A549 (cell line): ENCODE measurements around the gene TPPP2. TPM values are rescaled to one million over a fixed set of nuclear protein-coding genes. Genes with fewer than 3 reads are reported as not detected.
"Not testable (repeated sequence)": the region's sequence is repeated elsewhere in the genome, so short reads cannot be mapped to it uniquely, and the experiment has no call there.

Source experiments
- ATAC-seq, 2 experiments: fragments of 200-7000 bp in 1 of 2; fragments of >200 bp in 1 of 2; cut with Nextera tagmentation in 1 of 2; cut with Tn5 transposase in 1 of 2; 3 replicates each; pipeline versions ENCODE4 v1.8.0 to v1.9.1; 2018 to 2020; ENCODE audit warnings: mild to moderate bottlenecking in 1 of 2, moderate library complexity in 1 of 2
- CTCF ChIA-PET: fragments of 300-600 bp; sonication (Branson Sonifier 250); formaldehyde crosslinking; extraction: SDS; loops from one replicate; lab custom pipeline; 2021; ENCODE audit warnings: antibody characterized with exemption, inconsistent platforms; lab: Yijun Ruan, JAX
- POLR2A ChIA-PET: fragments of 350-600 bp; formaldehyde crosslinking; extraction: SDS; loops from one replicate; lab custom pipeline; 2021; ENCODE audit warnings: antibody characterized with exemption, inconsistent platforms; lab: Yijun Ruan, JAX
- DNase-seq, 2 experiments: peaks; one replicate each; pipeline versions ENCODE4 v3.0.0 to v3.0.0-alpha.2; 2011 to 2016; ENCODE audit warnings: low read depth in 1 of 2, low spot score in 1 of 2
- FAIRE-seq: peaks from 2 replicates; lab custom pipeline; 2011; peaks lifted over from hg19 to GRCh38; lab: Jason Lieb, UNC
- H3K27ac ChIP-seq, 2 experiments: fragments of >200 bp; sonication (Bioruptor Twin); formaldehyde crosslinking; 3 replicates each; pipeline ENCODE4 v1.5.1; 2016 to 2017
- H3K4me1 ChIP-seq: fragments of >200 bp; sonication (Bioruptor Twin); formaldehyde crosslinking; 3 replicates; pipeline ENCODE4 v1.6.1; 2016
- H3K4me2 ChIP-seq: fragments of >200 bp; sonication (Bioruptor Twin); formaldehyde crosslinking; 3 replicates; pipeline ENCODE4 v1.6.1; 2016
- H3K4me3 ChIP-seq: fragments of >200 bp; sonication (Bioruptor Twin); formaldehyde crosslinking; 3 replicates; pipeline ENCODE4 v1.5.1; 2016
- H3K9me3 ChIP-seq: fragments of >200 bp; sonication (Bioruptor Twin); formaldehyde crosslinking; 3 replicates; pipeline ENCODE4 v1.6.1; 2016
- CBX2 ChIP-seq: fragments of 200-600 bp; sonication (generic); IDR thresholded peaks from 2 replicates; pipeline ENCODE4 v1.6.1; 2016; ENCODE audit warnings: low read depth, mild to moderate bottlenecking, borderline replicate concordance
- CEBPB ChIP-seq, 2 experiments: fragments of >200 bp in 1 of 2; sonication (Bioruptor Twin) in 1 of 2; formaldehyde crosslinking in 1 of 2; IDR thresholded peaks; 2 replicates each; pipeline ENCODE4 v1.6.1; 2012 to 2016
- EHF ChIP-seq: fragments of 250-450 bp; sonication (Bioruptor Pico); IDR thresholded peaks from 2 replicates; pipeline ENCODE4 v1.5.0; 2020; ENCODE audit warnings: mild to moderate bottlenecking
- ELK1 ChIP-seq: fragments of 150-350 bp; IDR thresholded peaks from 2 replicates; pipeline ENCODE4 v1.6.1; 2014; ENCODE audit warnings: low read depth, mild to moderate bottlenecking, low read length
- EP300 ChIP-seq, 2 experiments: fragments of >200 bp; sonication (Bioruptor Twin); formaldehyde crosslinking; IDR thresholded peaks; 2 replicates in 1 of 2; 3 replicates in 1 of 2; pipeline ENCODE4 v1.6.1; 2016 to 2017
- ESRRA ChIP-seq: fragments of 150-350 bp; IDR thresholded peaks from 2 replicates; pipeline ENCODE4 v1.6.1; 2014; ENCODE audit warnings: mild to moderate bottlenecking, low read length, borderline replicate concordance
- FOSB ChIP-seq: fragments of 250-450 bp; sonication (Bioruptor Pico); IDR thresholded peaks from 2 replicates; pipeline ENCODE4 v1.5.0; 2020; ENCODE audit warnings: mild to moderate bottlenecking, moderate library complexity
- HMGXB4 ChIP-seq: fragments of 250-450 bp; sonication (Bioruptor Pico); IDR thresholded peaks from 2 replicates; pipeline ENCODE4 v1.5.0; 2021; ENCODE audit warnings: mild to moderate bottlenecking, moderate library complexity, borderline replicate concordance
- HOXA7 ChIP-seq: fragments of 250-450 bp; sonication (Bioruptor Pico); IDR thresholded peaks from 2 replicates; pipeline ENCODE4 v1.5.0; 2020; ENCODE audit warnings: mild to moderate bottlenecking, moderate library complexity
- HOXB13 ChIP-seq: fragments of 250-450 bp; sonication (Bioruptor Pico); IDR thresholded peaks from 2 replicates; pipeline ENCODE4 v1.5.0; 2020; ENCODE audit warnings: low read depth, mild to moderate bottlenecking, moderate library complexity
- MYC ChIP-seq: IDR thresholded peaks from 2 replicates; pipeline ENCODE4 v1.6.1; 2012; ENCODE audit warnings: mild to moderate bottlenecking, inconsistent platforms, low read length, improper control_type of control experiment, borderline replicate concordance
- NFE2L2 ChIP-seq: fragments of 150-350 bp; conservative IDR thresholded peaks from 2 replicates; pipeline ENCODE4 v1.6.1; 2014; ENCODE audit warnings: low read length
- POLR2AphosphoS2 ChIP-seq: conservative IDR thresholded peaks from 2 replicates; pipeline ENCODE4 v1.6.1; 2012; ENCODE audit warnings: low read length, improper control_type of control experiment, inconsistent platforms
- RAD21 ChIP-seq, 2 experiments: fragments of >200 bp in 1 of 2; sonication (Bioruptor Twin) in 1 of 2; formaldehyde crosslinking in 1 of 2; IDR thresholded peaks in 1 of 2; conservative IDR thresholded peaks in 1 of 2; 2 replicates in 1 of 2; 3 replicates in 1 of 2; pipeline ENCODE4 v1.6.1; 2012 to 2018; ENCODE audit warnings: inconsistent platforms in 1 of 2
- RARB ChIP-seq: fragments of 250-450 bp; sonication (Bioruptor Pico); IDR thresholded peaks from 2 replicates; pipeline ENCODE4 v1.8.0; 2021; ENCODE audit warnings: mild to moderate bottlenecking, moderate library complexity
- REST ChIP-seq: fragments of 200-600 bp; sonication (generic); IDR thresholded peaks from 2 replicates; pipeline ENCODE4 v1.6.1; 2016; ENCODE audit warnings: antibody characterized with exemption, mild to moderate bottlenecking, moderate library complexity
- SMC3 ChIP-seq: fragments of >200 bp; sonication (Bioruptor Twin); formaldehyde crosslinking; IDR thresholded peaks from 3 replicates; pipeline ENCODE4 v1.6.1; 2018; ENCODE audit warnings: inconsistent platforms
- TP53 ChIP-seq: fragments of 250-450 bp; sonication (Bioruptor Pico); IDR thresholded peaks from 2 replicates; pipeline ENCODE4 v1.5.0; 2021; ENCODE audit warnings: mild to moderate bottlenecking, moderate library complexity
- ZC3H11A ChIP-seq: fragments of 450-650 bp; IDR thresholded peaks from 2 replicates; pipeline ENCODE4 v1.6.1; 2014; ENCODE audit warnings: antibody characterized with exemption, mild to moderate bottlenecking
- ZNF302 ChIP-seq: fragments of 250-450 bp; sonication (Bioruptor Pico); IDR thresholded peaks from 2 replicates; pipeline ENCODE4 v1.9.0; 2021; ENCODE audit warnings: inconsistent platforms, mild to moderate bottlenecking, moderate library complexity
- WGBS: methylation state at CpG from one replicate; pipeline ENCODE4 v1.1.6; 2017; ENCODE audit errors: missing lambda C conversion rate; 5-methylcytosine and 5-hydroxymethylcytosine counted together
- polyA plus RNA-seq, 4 experiments: library from polyadenylated mRNA; depleted of rRNA in 3 of 4; stranded (reverse); fragments of >200 nt; fragmentation: RNase III in 1 of 4; extraction: RNeasy Plus Mini Kit Qiagen cat#74134 plus additional on column Dnase treatment in 1 of 4; gene quantifications; 2 replicates in 3 of 4; 3 replicates in 1 of 4; pipeline ENCODE4 v1.2.3, GENCODE V29; 2011 to 2017

Gene TPPP2
- polyA plus RNA-seq, 2 of the 4 experiments (the other 2 are of a cell fraction) = not detected

GRCh38 chr14:21040370-21040925, 10.4 kb downstream of the TPPP2 start:
- ATAC-seq (peak in 1 of 2 experiments; percentile 17; a peak in 3 of 6 replicates), DNase-seq (no peak), FAIRE-seq (no peak)
- TF ChIP-seq RARB (CRISPR knock-in tag) = no peak
- TF ChIP-seq HOXB13 (CRISPR knock-in tag) = no peak
- TF ChIP-seq FOSB = no peak
- no peak for TF ChIP-seq HMGXB4 (CRISPR knock-in tag)
- no peak for TF ChIP-seq EHF (CRISPR knock-in tag)
- no peak for TF ChIP-seq POLR2AphosphoS2
- TF ChIP-seq NFE2L2 = no peak
- TF ChIP-seq MYC = no peak
- H3K4me2 ChIP-seq = no peak overlapping the region
- H3K9me3 ChIP-seq = no peaks in the 10 kb centered on the region
- H3K4me1 ChIP-seq = no peaks in the 10 kb centered on the region
- CTCF ChIA-PET = interaction anchor here (0.6 to 7.3 kb wide), 49 partner anchors 8 to 1114 kb away, joined by 3 to 323 read pairs (median 5); partner anchors contain the start of genes ARHGEF40, NDRG2, RNASE8 and TPPP2
- POLR2A ChIA-PET = interaction anchor here (1.4 kb wide), 1 partner anchor 26 kb away, joined by 5 read pairs; no protein-coding TSS in a partner anchor
- H3K4me3 ChIP-seq = no peak overlapping the region
- H3K27ac ChIP-seq = no peak overlapping the region
- WGBS = 55% methylated on average over 8 of the region's 8 CpGs

GRCh38 chr14:21040941-21041340, 10.9 kb downstream of the TPPP2 start:
- H3K4me1 ChIP-seq, POLR2A ChIA-PET, FAIRE-seq, H3K4me2 ChIP-seq, H3K27ac ChIP-seq, H3K9me3 ChIP-seq, DNase-seq, ATAC-seq, H3K4me3 ChIP-seq: not testable (repeated sequence)
- CTCF ChIA-PET = interaction anchor here (0.8 to 7.3 kb wide), 31 partner anchors 8 to 349 kb away, joined by 3 to 323 read pairs (median 8); partner anchors contain the start of genes NDRG2, RNASE8 and TPPP2
- 58% methylated on average over 3 of the region's 3 CpGs for WGBS

- no peak within 1 kb of the TSS for H3K27ac ChIP-seq
- TF ChIP-seq TP53 (CRISPR knock-in tag) = no peak
- no peak for TF ChIP-seq RAD21 (conservative IDR thresholded peaks at IDR 0.05 in 1 of 2, IDR thresholded peaks at IDR 0.05 in 1 of 2)
- TF ChIP-seq SMC3 = no peak
- TF ChIP-seq ESRRA = no peak
- no peak for TF ChIP-seq HOXA7 (CRISPR knock-in tag)
- TF ChIP-seq ZNF302 (CRISPR knock-in tag) = no peak
- TF ChIP-seq CEBPB (IDR thresholded peaks at IDR 0.05) = no peak
- no peak for TF ChIP-seq EP300 (IDR thresholded peaks at IDR 0.05)
- TF ChIP-seq ELK1 = no peak
- TF ChIP-seq EHF (CRISPR knock-in tag) = no peak
- TF ChIP-seq ZC3H11A = no peak
- no peak for TF ChIP-seq CBX2
- TF ChIP-seq REST = no peak
- H3K4me2 ChIP-seq = no peak within 1 kb of the TSS
- ChIA-PET CTCF (interaction anchor here (0.8 to 7.3 kb wide), 7 partner anchors 8 to 346 kb away, joined by 3 to 323 read pairs (median 24); partner anchors contain the start of gene NDRG2), POLR2A (no interaction called here)
- FAIRE-seq = no peak
- H3K4me3 ChIP-seq = no peak within 1 kb of the TSS
- 63% methylated on average over 11 of the region's 11 CpGs for WGBS
- no peak for ATAC-seq
- no peaks in the 10 kb centered on the region for H3K9me3 ChIP-seq
- H3K4me1 ChIP-seq = no peaks in the 10 kb centered on the region
- no peak for DNase-seq
These were observed 11.8 kb downstream of the TPPP2 start, which contains the start of gene RNASE7 for GRCh38 chr14:21041676-21042433. RNASE7 (plus strand) TSS chr14:21042362; CDS start chr14:21042993, 631 bp downstream.
